Measurements from ENCODE around the gene SYNJ1.

DNA sequence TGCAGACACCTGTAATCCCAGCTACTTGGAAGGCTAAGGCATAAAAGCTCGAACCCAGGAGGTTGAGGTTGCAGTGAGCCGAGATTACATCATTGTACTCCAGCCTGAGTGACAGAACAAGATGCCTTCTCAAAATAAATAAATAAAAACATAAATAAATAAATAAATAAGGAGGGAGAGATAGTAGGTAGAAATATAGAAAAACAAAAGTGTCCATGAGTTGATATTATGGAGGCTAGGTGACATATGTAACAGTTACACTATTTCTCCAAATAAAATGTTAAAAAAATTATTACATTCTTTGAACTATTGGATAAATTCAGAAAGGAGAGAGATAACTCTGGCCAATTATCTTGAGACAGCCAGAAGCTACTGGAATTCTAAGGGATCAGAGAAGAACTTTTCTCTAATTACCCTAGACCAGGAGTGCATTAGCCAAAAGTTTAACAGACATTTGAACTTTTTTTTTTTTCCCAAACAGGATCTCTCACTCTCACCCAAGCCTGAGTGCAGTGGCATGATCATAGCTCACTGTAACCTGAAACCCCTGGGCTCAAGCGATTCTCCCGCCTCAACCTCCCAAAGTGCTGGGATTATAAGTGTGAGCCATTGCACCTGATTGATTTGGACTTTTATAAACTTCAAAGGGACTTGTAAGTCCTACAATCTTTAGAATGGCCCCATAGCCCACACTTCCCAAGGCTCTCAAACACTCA lies 17.6 kb downstream of the SYNJ1 start:
- TF ChIP-seq, protein P1, sequence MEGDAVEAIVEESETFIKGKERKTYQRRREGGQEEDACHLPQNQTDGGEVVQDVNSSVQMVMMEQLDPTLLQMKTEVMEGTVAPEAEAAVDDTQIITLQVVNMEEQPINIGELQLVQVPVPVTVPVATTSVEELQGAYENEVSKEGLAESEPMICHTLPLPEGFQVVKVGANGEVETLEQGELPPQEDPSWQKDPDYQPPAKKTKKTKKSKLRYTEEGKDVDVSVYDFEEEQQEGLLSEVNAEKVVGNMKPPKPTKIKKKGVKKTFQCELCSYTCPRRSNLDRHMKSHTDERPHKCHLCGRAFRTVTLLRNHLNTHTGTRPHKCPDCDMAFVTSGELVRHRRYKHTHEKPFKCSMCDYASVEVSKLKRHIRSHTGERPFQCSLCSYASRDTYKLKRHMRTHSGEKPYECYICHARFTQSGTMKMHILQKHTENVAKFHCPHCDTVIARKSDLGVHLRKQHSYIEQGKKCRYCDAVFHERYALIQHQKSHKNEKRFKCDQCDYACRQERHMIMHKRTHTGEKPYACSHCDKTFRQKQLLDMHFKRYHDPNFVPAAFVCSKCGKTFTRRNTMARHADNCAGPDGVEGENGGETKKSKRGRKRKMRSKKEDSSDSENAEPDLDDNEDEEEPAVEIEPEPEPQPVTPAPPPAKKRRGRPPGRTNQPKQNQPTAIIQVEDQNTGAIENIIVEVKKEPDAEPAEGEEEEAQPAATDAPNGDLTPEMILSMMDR (IDR thresholded peaks at IDR 0.05), result no peak
- no peak for TF ChIP-seq POLR2A (IDR thresholded peaks at IDR 0.05)

Data from right lobe of liver (tissue), 4 donors.